Colon (tissue), 2 donors: Measurements from ENCODE around the gene AHRR.
"Not testable (repeated sequence)": the region's sequence is repeated elsewhere in the genome, so short reads cannot be mapped to it uniquely, and the experiment has no call there.

ENCODE experiments used
- FAIRE-seq: peaks from 2 replicates; lab custom pipeline; 2012; peaks lifted over from hg19 to GRCh38; lab: Jason Lieb, UNC
- donor health status: control.
- donor health status: control.

Gene AHRR

DNA sequence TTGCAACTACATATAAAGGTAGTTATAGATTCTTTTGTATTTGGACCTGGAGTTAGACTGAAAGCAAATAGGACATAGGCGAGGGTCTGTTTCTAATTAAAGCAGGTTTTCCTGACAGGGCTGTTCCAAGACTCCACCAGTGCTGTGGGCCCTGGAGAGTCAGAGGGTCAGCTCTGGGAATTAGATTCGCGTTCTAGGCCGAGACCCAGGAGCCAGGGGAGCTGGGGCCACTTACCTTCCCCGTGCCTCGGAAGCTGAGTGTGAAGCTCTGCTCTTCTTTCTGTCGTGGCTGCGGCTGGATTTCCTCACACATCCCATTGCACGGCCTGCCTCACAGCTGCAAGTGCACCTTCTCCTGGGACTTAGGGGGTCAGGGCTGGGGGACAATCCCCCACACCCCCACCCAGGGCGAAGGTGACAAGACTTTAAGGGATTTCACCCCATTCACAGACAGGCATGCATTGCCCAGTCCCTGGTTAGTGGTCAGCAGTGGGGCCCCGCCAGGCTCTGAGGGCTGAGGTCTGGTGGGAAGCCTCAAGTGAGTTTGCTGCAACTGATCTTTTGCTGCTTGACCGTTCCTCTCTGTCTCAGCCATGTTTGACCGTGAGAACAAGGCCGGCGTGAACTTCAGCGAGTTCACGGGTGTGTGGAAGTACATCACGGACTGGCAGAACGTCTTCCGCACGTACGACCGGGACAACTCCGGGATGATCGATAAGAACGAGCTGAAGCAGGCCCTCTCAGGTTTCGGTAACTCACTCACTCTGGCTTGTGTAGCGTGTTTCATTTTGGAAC lies 15.3 kb upstream of the AHRR start:
- FAIRE-seq, result no peak

DNA sequence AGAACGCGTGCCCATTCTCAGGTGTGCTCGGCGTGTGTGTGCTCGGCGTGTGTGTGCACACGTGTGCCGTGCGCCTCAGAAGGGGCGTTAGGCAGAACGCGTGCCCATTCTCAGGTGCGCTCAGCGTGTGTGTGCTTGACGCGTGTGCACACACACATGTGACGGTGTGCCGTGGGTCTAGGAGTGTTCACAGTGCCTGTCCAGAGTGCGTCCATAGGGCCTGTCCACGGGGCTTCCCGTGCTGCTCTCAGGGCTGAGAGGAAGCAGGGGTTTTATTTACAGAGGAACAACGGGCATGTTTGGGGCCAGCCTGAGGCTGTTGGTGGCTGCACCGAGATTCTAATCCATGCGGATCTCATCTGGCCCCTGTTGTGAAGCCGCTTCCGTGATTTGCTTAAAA lies 14.2 kb upstream of the AHRR start:
- FAIRE-seq, result no peak

DNA sequence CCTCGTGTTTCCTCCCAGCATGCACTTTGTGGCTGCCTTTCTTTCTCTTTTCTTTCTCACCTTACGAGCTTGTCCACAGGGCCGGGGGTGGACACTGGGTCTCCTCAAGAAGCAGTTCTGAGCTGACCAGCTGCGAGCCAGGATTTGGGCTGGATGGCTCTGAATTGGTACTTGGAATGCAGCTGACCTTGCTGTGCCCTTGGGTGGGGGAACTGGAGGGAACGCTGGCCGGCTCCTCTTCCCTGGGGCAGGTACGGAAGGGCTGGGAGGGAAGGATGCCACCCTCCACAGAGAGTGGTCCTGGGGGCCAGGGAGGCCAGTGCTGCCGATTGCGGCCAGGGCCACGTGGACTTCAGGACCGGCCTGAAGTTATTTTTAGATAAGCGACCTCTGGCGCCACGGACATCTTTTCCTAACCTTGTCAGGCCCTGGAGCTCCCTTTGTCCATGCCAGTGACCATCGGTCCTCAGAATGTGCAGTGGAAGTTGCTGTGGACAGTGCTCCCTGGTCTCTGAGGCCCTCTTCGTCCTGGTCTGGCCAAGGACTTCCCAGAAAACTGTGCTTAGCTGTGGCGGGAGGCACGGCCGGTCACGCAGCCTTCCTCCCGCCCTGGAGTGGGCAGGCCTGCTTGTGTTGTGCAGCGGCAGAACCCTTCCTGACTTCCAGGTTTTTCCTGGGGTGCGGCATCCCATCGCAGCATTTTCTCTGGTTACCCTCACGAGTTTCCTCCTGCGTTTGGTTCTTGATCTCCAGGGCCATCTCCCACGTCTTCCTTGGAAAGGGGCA lies 13.5 kb upstream of the AHRR start:
- no peak for FAIRE-seq

DNA sequence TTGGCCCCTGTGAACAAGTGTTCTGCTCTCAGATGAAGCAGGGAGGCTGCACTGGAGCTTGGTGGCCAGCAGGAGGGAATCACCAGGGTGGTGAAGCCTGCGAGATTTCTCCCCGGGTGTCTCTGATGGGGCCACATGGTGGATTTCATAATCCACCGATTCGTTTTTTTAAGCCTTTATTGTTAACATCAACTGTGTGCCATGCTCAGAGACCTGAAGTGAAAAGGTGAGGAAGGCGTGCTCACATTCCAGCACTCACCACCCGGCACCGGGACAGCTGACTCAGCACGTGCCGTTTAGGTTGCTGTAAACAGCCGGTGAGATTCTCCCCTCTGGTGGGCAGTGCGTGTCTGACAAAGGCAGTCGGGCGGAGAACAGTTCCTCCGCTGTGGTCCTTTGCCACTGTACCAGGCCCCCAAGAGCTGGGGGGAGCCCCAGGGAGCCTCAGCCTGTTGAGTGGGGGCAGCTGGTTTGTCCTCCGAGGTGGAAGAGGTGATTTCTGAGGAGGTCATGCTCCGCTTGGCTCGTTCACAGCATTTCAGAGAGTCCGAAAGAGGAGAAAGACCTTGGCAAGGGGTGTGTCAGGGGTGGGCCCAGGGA lies 12.7 kb upstream of the AHRR start:
- FAIRE-seq, result no peak

DNA sequence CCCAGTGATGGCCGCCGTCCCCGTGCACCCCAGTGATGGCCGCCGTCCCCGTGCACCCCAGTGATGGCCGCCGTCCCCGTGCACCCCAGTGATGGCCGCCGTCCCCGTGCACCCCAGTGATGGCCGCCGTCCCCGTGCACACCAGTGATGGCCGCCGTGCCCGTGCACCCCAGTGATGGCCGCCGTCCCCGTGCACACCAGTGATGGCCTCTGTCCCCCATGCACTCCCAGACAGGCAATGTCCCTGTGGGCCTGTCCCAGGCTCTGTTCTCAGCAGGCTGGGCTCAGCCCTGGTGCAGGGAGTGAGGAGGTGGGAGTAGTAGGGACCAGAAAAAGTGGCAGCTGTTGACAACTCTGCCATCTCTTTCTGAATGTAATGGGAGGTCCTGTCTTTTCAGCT lies 11.7 kb upstream of the AHRR start:
- not testable (repeated sequence) for FAIRE-seq

DNA sequence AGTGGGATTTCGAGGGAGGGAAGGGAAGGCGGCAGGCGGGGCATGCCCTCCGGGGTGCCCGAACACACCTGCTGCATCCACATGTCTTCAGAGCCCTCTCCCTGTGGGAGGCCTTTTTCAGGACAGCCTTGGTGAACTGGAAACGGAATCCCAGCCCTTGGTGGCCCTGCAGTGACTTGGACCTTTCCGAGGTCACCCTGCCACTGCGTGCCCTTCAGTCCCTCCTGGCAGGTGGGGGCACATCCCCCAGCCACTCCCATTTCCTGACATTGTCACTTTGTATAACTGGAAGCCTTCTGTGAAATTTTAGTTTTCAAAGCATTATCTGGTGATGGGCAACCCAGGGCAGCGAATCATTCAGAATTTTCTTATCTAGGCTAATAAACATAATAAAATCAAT lies 11.0 kb upstream of the AHRR start:
- FAIRE-seq, result no peak

DNA sequence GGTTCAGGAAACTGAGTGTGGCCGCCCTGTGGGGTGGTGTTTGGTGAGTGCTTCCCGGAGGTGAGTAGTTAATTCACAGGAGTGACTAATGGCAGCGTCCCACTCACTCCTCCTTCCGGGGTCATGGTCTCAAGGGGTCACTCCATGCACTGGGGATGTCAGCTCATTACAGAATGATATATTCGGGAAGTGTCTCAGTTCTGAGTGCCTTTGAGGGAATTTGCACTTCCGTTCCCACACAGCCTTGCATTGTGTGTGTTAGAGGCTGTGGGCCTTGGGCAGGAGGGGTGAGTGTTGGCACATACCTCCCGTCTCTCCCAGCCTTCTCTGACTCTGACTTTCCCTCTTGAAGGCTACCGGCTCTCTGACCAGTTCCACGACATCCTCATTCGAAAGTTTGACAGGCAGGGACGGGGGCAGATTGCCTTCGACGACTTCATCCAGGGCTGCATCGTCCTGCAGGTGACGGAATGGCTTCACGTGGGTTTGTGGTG lies 10.5 kb upstream of the AHRR start:
- no peak for FAIRE-seq

DNA sequence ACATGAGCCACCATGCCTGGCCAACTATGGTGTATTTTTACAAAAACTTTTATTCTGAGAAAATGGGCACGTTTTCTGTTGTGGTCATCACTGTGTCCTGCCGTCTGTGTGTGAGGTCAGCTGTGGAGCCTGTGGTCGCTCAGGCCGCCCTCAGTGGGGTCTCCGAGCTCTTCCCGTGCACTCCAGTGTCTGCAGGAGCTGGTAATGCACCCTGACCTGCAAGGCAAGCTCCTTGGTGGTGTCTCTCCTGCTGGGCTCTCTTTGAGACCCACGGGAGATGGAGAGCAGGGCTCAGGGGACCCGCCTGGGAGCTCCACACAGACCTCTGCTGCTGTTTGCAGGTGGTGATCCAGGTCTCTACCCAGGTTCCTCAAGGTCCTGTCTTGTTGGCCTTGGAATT lies 9.6 kb upstream of the AHRR start:
- no peak for FAIRE-seq

DNA sequence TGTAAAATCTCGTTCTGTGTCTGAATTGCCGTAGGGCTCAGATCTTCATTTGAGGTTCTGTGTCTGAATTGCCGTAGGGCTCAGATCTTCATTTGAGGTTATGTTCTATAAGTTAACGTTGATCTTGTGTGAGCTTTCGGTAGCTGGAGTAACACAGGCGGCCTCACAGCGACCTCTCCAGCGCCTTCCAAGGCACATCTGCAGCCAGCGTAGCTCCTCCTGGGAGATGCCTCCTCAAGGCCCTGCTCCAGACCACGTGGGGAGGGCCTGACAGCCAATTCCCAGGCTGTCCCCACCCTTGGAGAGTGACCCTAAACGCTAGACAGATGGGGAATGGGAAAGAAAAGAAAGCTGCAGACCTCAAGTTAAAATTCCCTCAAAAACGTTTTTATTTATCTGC lies 8.7 kb upstream of the AHRR start:
- no peak for FAIRE-seq

DNA sequence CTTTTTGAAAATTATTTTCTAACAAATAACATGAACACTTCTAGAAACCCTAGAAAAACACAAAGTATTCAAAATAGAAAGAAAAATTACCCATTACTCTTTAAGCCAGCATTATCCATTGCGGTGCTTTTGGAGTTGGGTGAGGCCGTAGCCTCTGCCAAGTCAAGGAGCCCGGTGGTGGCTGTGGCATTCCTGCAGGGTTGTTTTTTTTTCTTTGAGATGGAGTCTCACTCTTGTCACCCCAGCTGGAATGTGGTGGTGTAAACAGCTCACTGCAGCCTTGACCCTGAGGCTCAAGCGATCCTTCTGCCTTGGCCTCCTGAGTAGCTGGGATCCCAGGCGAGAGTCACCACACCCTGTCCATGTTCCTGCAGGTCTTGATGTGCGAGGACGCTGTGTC lies 8.2 kb upstream of the AHRR start:
- FAIRE-seq, result no peak

DNA sequence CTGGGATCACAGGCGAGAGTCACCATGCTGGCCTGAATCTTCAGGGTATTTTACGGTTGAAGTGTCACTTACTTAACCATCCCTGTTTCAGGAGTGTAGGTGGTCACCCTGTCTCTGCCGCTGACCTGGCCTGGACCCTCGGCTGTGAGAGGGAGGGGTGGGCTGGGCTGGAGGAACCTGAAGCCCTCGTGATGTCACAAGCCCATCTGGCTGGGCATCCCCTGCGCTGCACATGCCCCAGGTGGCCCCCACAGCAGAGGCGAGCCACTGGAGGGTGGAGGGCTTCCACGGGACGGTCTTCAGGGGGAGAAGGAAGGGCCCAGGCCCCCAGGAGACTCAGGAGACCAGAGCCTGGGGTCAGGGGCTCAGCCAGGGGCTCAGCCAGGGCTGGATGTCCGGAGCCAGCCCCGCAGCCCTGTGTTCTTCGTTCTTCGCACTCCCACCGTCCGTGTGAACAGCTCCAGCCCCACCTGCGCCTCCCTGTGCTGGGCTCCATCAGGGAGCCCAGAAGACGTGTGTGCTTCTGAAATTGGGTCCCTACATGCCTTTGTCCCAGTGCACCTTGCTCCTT lies 7.6 kb upstream of the AHRR start:
- FAIRE-seq, result no peak

DNA sequence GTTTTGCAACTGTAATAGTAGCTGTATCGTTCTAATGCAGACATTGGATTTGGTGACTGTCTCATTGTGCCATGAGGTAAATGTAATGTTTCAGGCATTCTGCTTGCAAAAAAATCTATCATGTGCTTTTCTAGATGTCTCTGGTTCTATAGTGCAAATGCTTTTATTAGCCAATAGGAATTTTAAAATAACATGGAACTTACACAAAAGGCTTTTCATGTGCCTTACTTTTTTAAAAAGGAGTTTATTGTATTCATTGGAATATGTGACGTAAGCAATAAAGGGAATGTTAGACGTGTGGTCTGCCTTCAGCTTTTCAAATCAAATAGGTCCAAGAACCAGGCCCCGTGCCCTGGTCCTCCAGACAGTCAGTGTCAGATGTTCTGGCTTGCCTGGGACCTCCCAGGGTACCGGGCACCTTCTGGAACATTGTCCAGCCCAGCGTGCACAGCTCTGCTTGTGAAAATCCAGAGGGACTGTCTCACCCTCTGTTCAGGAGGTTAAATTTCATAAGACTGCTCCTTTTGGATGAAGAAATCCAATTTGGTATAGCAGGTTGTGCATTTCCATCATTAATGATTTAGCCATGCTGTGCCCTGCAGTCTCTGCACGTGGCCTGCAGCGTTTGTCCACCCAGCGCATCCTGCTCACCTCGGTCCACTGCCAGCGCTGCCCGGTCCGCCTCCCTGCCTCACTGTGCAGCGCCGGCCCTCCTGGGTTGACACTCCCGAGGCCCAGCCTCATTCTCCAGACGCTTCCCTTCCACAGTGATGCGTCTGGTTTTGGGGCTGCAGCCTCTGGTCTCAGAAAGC lies 6.6 kb upstream of the AHRR start:
- FAIRE-seq, result no peak

DNA sequence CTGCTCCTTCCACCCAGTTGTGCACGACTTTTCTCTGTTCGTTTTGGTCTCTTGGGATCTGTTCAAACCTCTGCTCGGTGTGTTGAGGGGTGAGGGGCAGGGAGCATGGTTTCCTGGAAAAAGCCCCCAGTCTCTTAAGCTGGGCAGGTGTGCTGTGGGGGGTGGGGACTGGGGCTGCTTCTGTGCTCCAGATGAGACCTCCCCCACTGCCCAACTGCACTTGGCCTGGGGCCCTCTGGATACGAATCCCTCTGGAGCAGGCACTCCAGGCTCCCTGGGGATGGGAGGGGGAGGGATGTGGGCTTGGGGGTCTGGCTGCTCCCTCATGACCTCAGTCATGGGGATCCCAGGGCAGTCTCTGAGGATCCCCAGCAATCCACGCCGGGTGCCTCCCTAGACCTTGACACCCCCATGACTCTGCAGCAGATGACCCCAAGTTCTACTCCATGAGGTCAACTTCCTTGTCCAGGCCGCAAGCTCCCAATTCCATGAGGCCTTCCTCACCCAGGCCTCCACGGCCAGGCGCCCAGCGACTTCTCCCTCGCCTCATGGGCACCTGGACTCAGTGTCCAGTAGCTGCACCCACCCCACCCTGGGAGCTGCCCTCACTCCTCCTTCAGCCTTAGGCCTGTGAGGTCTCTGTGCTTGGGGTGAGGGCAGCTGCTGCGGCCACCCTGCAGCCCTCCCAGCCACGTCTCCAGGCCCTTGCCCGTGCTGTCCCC lies 5.9 kb upstream of the AHRR start:
- FAIRE-seq, result no peak

DNA sequence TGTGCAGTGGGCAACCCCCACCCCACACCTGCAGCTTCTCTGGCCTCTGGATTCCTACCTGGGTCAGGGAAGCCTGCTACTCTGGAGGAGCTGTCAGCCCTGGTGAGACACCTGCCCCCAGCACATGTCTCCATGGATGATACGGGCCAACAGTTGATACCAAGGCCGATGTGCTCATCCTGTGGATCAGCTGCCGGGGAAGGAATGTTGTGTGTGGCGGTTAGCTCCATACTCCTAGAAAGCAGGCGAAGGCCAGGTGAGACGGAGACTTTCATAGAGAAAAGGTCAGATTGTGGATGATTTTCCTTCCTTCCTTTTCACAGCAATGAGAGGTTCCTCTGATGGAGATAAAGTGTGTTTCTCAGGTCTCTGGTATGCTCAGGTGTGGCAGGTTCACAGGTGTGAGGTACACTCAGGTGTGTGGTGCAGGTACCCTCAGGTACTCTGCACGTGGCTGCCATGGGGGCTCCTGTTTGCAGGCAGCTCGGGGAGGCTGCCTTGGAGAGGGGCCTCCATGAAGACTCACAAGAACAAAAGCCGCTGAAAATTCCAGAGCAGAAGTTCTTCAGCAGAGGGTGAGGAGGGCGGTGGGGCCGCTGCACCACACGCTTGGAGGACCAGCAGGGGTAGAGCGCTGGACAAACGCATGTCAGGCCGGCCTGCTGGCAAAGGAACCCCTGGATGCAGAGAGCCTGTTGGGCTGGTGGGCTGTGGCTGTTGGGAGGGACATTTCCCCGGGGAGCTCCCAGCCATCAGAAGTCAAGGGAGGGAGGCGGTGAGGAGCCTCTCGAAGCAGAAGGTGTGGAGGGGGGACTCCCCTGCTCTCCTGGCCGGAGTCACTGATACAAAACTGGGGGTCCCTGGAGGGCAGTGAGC lies 5.1 kb upstream of the AHRR start:
- FAIRE-seq, result no peak

DNA sequence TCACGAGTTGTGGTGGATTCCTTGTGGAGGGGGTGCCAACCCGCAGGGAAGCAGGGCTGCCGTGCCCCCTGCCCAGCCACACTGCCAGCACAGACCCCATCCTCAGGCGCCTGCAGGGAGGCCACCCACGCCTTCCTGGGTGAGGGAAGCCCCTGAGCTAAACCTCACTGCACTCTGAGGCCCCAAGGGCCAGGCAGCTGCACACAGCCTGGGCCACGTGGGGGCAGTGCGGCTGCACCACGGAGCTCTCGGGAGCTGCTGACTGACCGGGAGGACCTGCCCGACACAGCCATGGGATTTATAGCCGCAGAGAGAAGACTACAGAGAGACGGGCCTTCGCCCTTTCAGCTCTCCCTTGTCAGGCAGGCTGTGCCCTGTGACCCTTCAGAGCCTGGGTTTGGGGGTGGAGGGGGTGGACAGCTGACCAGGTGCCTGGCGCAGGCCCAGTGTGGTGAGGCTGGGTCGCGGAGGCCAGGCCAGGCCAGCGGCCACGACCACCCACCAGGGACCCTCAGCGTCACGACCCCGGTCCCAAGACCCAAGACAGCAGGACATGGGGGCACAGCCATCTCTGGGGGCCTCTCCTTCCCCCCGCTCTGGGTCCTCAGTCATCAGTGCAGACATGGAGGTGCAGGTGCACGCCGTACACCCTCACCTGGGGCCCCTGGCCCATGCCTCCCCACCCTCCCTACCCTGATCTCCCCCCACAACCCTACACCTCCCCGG lies 4.3 kb upstream of the AHRR start:
- FAIRE-seq, result no peak

DNA sequence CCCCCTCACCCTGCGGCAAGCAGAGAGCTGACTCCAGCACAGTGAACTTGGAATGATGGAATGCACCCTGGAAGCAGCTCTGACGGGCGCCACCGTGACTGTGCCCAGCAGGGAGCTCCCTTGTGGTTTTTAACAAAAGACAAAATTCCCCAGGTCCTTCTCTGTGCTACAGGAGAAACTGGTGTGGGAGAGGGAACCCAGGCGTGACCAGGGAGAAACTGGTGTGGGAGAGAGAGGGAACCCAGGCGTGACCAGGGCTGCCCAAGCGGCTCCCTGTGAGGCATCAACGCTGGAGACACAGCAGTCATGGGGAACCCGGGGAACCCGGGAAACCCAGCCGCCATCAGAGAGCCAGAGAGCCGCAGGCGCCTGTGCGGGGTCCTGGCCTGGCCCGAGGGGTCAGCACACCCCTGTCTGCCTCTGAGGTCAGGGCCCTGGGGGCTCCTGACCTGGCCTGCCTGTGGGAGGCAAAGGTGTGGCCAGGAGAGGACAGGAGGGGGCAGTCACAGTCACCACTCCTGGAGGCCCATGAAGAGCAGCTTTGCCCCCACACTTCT lies 3.1 kb upstream of the AHRR start:
- FAIRE-seq, result no peak

DNA sequence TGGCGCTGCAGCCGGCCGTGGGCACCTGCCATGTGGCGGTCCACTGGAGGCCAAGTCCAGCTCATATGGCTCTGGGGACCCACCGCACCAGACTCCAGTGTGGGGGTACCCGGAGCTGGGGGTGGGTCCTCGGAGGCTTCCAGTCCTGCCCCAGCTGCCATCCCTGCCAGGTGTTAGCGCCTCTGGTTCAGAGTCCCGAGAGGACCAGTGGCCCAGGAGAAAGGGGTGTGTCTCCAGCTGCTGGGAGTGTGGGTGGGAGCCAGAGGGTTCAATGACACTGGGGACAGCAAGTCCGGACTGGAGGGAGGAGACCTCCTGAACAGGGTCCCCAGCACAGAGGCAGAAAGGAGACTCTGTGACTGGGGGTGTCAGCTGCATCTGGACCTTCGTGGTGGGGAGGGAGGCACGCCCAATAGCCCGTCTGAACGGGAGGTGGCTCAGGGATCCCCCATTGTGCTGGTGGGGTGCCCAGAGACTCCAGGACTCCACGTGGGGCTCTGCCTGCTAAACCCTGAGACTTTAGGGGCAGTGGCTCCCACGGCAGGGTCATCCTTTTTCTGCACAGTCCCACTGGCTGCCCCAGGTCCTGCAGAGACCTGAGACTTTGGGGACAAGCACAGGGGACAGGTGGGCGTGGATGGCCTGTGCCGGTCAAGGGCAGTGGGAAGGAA lies 2.4 kb upstream of the AHRR start:
- FAIRE-seq, result no peak

DNA sequence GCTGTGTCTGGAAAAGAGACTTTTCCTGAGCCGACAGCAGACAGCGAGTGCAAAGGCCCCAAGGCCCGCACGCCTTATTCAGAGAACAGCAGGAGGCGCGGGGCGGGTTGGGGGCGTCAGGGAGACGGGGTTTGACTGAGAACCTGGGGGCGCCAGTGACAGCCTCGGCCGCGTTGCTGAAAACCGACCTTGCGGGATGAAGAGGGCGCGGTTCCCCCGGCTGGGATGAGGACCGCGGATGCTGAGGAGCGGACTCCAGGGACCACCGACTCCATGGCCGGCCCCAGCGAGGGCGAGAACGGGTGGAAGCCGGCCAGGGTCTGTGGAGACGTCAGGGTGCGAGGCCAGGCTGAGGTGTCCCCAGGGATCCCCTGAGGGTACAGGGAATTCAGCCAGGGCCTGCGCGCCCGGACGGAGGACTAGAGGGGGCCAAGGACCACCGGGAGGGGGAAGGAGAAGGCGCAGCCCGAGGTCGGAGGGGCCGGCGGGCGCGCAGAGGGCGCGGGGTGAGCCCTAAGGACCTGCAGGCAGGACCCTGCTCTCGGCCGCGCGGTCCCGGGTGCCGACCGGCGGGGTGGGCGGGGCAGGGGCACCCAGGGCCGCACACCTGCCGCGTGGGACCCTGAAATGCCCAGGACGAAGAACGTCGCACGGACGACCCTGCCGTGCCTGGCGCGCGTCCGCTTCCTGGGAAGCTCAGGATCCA lies 837 bp upstream of the AHRR start:
- FAIRE-seq, result no peak
